ENCODE measurements around the gene DPYD.

DPYD gene

DNA sequence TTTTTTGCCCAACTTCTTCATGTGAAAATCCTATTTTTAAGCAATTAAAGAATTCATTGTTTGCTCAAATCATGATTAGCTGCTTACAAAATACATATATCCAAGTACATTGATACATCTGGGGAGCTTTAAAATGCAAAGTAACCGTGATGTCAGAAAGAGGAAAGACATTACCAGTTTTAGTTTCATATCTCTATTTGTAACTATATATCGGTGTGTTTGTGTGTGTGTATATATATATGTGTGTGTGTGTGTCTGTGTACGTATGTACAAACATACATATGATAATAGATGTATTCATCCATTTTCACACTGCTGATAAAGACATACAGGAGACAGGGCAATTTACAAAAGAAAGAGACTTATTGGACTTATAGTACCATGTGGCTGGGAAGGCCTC, 310.1 kb downstream of the DPYD start:
- DNase-seq (ENCODE audit: low read depth in 2 of 2), result no peak

- DNase-seq (ENCODE audit: low read depth in 2 of 2), result no peak
Observed at GRCh38 chr1:97610102-97610501, 310.7 kb downstream of the DPYD start.

DNA sequence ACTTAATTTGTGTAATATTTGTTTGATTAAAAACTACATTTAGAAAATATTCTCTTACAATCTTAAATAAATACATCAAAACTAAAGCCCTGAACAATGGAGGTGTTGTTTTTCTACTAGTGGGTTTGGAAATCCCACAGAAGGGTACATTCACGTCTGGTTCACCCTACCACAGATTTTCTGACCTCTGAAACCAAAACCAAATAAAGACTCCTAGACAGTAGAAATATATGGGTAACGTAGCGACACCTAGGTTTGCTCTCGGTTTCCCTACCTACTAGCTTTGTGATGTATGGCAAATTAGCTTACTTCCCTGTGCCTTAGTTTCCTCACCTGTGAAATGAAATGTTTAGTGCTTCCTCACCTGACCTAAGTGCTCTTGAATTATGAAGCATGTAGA, 312.6 kb downstream of the DPYD start:
- DNase-seq (ENCODE audit: low read depth in 2 of 2), result no peak

DNA sequence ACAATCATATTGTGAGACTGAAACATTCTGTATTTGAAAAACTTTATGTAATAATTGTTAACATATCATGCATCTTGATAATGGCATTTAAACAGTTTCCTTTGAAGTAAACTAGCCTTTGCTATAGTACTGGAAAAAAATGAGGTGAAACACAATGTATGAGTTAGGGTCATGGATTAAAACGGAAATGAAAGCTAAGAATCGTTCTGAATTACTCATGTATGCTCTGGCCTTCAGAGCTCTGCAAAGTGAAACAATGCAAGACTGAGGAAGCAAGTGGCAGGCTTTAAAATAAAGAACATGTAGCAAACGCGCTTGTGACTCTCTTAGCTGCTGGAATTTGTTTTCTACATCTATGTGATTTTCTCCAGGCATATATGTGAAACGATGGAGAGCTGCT, 317.1 kb downstream of the DPYD start:
- no peak for DNase-seq (ENCODE audit: low read depth in 2 of 2)

- no peak for DNase-seq (ENCODE audit: low read depth in 2 of 2)
Observed at GRCh38 chr1:97603218-97603617, 317.6 kb downstream of the DPYD start.

- DNase-seq (ENCODE audit: low read depth in 2 of 2), result no peak
Observed at GRCh38 chr1:97599447-97599846, 321.4 kb downstream of the DPYD start.

DNA sequence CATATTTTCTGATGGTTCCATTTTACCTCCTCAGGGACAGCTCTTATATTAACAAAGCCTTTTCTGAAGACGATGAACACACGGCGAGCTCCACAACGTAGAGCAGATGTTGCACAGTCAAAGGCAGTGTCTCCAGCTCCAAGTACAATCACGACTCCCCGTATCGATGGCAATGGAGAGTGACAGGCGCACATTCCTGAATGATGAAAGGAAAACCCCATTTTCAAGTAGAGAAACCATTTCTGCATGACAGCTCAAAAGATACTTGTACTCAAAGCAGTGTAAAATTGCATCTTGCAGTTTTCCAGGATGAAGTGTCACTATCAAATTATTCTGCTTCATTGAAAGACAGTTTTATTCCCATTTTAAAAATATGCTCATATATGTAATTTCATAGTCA, 327.6 kb downstream of the DPYD start:
- DNase-seq (ENCODE audit: low read depth in 2 of 2), result no peak

DNA sequence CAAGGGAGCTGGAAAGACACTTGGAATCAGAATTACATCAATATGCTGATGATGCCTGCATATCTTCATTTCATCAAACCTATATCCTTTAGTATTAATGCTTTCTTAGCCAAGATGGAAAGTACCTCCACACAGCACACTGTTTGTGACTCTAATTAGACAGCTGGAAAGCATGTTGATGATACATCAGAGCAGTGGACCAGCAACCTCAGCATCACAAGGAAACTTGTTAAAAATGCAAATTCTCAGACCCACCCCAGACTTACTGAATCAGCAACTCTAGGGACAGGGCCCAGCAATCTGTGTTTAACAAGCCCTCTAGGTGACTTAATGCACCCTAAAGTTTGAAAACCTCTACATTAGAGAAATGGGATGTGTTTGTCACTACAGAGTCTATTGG, 332.1 kb downstream of the DPYD start:
- no peak for DNase-seq (ENCODE audit: low read depth in 2 of 2)

GRCh38 chr1:97581614-97582051, 339.2 kb downstream of the DPYD start:
- no peak for DNase-seq (ENCODE audit: low read depth in 2 of 2)

- DNase-seq (ENCODE audit: low read depth in 2 of 2), result no peak
Observed at GRCh38 chr1:97577613-97578012, 343.2 kb downstream of the DPYD start.

- no peak for DNase-seq (ENCODE audit: low read depth in 2 of 2)
Observed at GRCh38 chr1:97573553-97573952, 347.3 kb downstream of the DPYD start.

DNA sequence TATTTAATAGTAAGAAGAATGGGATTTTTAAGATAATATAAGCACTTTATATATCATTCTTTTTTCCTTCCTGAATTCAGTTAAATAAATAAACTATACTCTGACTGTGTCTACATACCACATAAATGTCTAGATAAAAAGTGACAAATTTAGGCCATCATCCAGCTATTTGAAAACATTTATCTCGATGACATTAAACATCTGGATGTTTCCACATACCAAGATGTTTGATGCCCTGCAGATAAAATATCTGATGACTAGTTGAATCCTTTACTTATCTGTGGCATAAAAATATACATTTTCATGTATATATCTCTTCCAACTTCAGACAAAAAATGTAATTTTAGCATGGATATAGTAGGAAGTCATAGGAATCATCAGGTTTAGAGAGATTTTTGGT, 348.3 kb downstream of the DPYD start:
- DNase-seq (ENCODE audit: low read depth in 2 of 2), result no peak

- no peak for DNase-seq (ENCODE audit: low read depth in 2 of 2)
Observed at GRCh38 chr1:97571760-97572159, 349.1 kb downstream of the DPYD start.

DNA sequence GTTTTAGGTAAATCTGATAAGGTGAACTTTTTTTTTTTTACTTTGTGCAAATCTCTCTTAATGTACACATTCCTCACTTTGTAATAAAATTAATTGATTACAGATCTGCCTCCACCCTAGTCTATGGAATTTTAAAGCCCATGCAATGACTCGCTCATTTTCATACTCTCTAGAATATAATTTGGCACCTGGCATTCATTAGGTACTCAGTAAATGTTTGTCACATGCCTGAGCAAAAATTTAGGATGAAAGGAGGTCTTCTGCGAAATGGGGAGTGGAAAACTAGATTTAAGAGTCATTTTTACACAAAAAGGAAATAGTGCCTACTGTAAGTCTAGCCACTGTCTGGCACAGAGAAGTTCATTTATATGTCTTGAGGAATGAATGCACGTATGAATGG, 350.1 kb downstream of the DPYD start:
- no peak for DNase-seq (ENCODE audit: low read depth in 2 of 2)

DNA sequence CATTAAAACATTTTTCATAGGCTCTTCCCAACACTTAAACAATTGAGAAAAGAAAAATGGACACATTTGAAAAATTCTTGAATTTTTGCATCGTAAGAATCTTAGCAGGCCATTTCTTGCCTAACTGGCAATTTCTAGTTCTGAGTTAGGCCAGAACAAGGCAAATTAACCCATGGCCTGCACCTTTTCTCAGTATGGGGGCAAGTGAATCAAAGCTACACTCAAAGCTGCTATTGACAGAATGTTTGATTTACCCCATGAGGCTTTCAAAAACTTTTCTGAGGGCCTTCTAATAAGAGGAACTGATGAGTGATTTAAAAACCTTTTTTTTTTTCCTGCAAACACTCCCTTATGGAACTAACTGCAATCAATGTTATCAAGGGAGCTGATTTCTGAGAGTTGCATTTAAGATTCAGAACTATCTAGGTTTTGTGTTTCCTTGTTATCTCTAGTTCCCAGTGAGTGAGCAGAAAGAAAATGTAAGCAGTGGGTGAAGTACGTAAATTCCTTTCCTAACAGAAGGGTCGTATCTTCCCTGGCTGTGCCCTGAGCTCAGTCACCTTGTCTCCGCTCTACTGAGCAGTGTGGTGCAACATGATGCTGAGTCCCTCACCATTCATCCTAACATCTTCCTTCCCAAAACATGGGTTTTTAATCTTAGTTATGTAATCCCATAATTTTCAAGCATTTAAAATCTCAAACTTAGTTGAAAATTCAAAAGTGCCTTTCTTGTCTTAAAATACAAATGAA, 353.7 kb downstream of the DPYD start:
- DNase-seq (ENCODE audit: low read depth in 2 of 2), result no peak

- DNase-seq (ENCODE audit: low read depth in 2 of 2), result no peak
Observed at GRCh38 chr1:97565886-97566285, 354.9 kb downstream of the DPYD start.

GRCh38 chr1:97563926-97564325, 356.9 kb downstream of the DPYD start:
- no peak for DNase-seq (ENCODE audit: low read depth in 2 of 2)

- DNase-seq (ENCODE audit: low read depth in 2 of 2), result no peak
Observed at GRCh38 chr1:97562081-97562480, 358.8 kb downstream of the DPYD start.

DNA sequence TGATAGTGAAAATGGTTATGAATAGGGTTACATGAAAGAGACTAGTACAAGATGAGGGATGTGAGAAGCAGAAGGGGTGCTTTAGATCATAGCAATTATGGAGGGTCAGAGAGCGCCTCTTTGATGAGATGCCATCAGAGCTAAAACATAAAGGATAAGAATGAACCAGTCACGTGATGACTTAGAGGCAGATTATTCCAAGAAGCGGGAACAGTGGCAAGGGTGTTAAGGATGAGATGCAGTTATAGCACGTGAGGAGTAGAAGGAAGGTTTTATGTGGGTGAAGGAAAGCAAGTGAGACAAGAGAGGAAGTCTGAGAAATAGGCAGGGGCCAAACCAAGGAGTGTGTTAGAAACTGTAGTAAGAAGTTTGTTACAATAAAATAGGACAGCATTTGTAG, 360.1 kb downstream of the DPYD start:
- no peak for DNase-seq (ENCODE audit: low read depth in 2 of 2)

DNA sequence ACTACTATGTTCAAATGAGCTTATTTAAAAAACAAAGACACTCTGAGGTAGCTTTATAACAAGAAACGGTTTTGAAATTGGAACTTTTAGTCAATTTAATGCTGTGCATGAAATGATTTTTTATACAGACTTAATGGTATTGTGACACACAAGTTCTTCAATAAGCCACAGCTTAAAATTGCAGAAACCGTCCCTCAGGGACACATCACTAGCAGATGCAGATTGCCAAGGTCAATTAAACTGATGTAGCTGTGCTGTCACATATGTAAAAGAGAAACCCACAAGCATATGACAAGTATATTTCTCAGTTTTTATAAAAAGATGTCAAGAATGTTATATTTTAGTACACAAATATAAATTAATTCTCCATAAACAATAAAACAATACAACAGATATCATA, 366.9 kb downstream of the DPYD start:
- no peak for DNase-seq (ENCODE audit: low read depth in 2 of 2)

DNA sequence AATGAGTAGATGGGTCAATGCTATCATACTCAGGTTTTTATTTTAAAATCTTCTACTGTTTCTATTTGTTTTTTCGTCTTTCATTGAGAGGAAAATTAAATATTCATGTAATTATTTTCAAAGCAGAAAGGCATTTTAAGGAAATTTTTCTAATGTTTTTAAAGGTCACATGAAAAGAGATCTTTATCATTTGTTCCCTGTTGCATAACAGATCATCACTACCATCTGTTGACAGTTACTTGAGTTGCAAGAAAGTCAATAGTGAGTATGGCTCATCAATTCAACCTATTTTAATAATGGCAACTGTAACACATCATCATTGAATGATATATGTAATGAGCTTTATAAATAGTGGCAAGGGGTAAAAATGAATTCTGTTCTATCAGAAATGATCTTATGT, 369.7 kb downstream of the DPYD start:
- DNase-seq (ENCODE audit: low read depth in 2 of 2), result no peak

DNA sequence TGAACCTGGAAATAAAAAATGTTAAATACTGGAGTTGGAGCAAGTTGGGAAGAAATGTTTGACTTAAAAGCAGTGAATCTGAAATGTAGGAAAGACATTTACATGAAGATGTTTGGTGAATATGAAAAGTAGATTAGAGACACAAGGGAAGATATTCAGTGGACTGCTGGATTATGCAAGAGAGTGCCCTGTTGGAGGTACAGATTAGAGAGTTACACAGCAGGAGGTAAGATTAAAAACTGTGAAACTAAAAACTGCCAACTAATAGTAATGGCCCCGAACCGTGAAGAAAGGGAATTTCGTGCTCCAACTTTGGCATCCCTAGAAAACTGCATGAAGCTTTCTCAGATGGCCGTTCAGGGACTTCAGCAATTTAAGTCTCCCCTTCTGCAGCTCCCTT, 375.4 kb downstream of the DPYD start:
- DNase-seq (ENCODE audit: low read depth in 2 of 2), result no peak

- no peak for DNase-seq (ENCODE audit: low read depth in 2 of 2)
Observed at GRCh38 chr1:97540346-97540888, 380.4 kb downstream of the DPYD start.

GRCh38 chr1:97538113-97538512, 382.7 kb downstream of the DPYD start:
- no peak for DNase-seq (ENCODE audit: low read depth in 2 of 2)
